Stimulated activated CD8-positive, alpha-beta memory T cell treated with anti-CD3 and anti-CD28 coated beads, Interleukin-12 subunit alpha, Interleukin-12 subunit beta, amount 100 ng/mL, for 4 hours (primary cell): ENCODE measurements around the gene KCTD21.

Experiments
- DNase-seq: peaks from one replicate; pipeline ENCODE4 v3.0.0-alpha.2; 2020; ENCODE audit warnings: low read depth

The KCTD21 gene

GRCh38 chr11:78218707-78219492 lies 30.5 kb upstream of the KCTD21 start:
- DNase-seq = no peak

- DNase-seq = no peak
Measured at GRCh38 chr11:78217650-78218541, 29.5 kb upstream of the KCTD21 start.

- DNase-seq = no peak
Measured at GRCh38 chr11:78216571-78217287, 28.3 kb upstream of the KCTD21 start.

GRCh38 chr11:78216021-78216420 lies 27.6 kb upstream of the KCTD21 start:
- DNase-seq = no peak

GRCh38 chr11:78214331-78215194 lies 26.1 kb upstream of the KCTD21 start:
- no peak for DNase-seq

GRCh38 chr11:78213526-78214330 lies 25.3 kb upstream of the KCTD21 start:
- no peak for DNase-seq

- DNase-seq = no peak
Measured at GRCh38 chr11:78212586-78213371, 24.4 kb upstream of the KCTD21 start.

- no peak for DNase-seq
Measured at GRCh38 chr11:78211565-78211964, 23.1 kb upstream of the KCTD21 start.

- no peak for DNase-seq
Measured at GRCh38 chr11:78210000-78210608, 21.7 kb upstream of the KCTD21 start.

- DNase-seq = no peak
Measured at GRCh38 chr11:78209478-78209877, 21.1 kb upstream of the KCTD21 start.

- DNase-seq = no peak
Measured at GRCh38 chr11:78208257-78209165, 20.1 kb upstream of the KCTD21 start.

GRCh38 chr11:78207532-78208256 lies 19.3 kb upstream of the KCTD21 start:
- no peak for DNase-seq

GRCh38 chr11:78205691-78206090 lies 17.3 kb upstream of the KCTD21 start:
- no peak for DNase-seq

GRCh38 chr11:78205256-78205655 lies 16.8 kb upstream of the KCTD21 start:
- DNase-seq = no peak

- no peak for DNase-seq
Measured at GRCh38 chr11:78203184-78203583, 14.8 kb upstream of the KCTD21 start.

- DNase-seq = peak; percentile 23
Measured at GRCh38 chr11:78202733-78203167, 14.3 kb upstream of the KCTD21 start.

- no peak for DNase-seq
Measured at GRCh38 chr11:78201096-78201818, 12.8 kb upstream of the KCTD21 start.
